Eye (tissue), 1 donor: ENCODE measurements around the gene NOBOX.
"Not testable (repeated sequence)": the region's sequence is repeated elsewhere in the genome, so short reads cannot be mapped to it uniquely, and the experiment has no call there.

Source experiments
- DNase-seq: peaks from one replicate; pipeline ENCODE4 v3.0.0-alpha.2; 2015

NOBOX gene

DNA sequence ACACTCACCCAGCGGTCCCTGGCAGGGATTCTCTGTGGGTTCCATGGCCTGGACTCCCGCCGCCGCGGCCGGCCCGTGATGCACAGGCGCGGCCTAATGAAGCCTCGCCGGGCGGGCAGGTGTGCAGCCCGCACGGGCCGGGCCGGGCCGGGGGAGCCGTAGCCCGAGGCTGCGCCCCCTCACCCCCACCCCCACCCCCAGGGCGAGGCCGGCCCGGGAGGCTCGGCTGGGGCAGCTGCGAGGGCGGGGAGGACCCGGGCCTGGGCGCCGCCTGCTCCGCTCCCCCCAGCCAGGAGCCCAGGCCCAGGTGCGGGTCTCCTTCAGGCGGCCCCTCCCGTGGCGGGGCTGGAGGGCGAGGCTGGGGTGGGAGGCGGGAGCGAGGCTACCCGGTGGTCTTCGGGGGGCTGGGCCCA lies at the start of gene NOBOX:
Gene NOBOX (minus strand): TSS at position 45 of the 413 bp plus-strand sequence.
- no peak for DNase-seq

GRCh38 chr7:144452064-144452463 lies 48.6 kb upstream of the NOBOX start:
- DNase-seq = peak; percentile 22

- DNase-seq = no peak
These were observed 42.1 kb upstream of the NOBOX start for GRCh38 chr7:144445590-144445989.

- DNase-seq = no peak
These were observed 36.3 kb upstream of the NOBOX start for GRCh38 chr7:144439717-144440205.

DNA sequence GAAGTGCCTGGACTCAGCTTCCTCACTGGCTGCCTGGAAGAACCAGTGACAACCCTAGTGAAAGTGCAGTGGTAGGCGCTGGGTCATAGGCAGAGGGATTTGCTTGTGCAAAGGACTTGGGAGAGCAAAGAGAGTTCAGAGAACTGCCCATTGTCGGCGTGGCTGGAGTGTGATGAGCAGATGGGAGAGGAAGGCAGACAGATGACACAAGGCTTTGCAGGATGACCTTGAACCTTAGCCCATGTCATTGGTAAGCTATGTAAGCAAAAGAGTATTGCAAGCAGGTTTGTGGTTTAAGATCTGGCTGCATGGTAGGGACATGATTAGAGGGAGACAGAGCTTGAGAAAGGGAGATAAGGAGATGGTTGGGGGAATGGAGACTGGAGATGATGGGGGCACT lies 35.3 kb upstream of the NOBOX start:
- no peak for DNase-seq

DNA sequence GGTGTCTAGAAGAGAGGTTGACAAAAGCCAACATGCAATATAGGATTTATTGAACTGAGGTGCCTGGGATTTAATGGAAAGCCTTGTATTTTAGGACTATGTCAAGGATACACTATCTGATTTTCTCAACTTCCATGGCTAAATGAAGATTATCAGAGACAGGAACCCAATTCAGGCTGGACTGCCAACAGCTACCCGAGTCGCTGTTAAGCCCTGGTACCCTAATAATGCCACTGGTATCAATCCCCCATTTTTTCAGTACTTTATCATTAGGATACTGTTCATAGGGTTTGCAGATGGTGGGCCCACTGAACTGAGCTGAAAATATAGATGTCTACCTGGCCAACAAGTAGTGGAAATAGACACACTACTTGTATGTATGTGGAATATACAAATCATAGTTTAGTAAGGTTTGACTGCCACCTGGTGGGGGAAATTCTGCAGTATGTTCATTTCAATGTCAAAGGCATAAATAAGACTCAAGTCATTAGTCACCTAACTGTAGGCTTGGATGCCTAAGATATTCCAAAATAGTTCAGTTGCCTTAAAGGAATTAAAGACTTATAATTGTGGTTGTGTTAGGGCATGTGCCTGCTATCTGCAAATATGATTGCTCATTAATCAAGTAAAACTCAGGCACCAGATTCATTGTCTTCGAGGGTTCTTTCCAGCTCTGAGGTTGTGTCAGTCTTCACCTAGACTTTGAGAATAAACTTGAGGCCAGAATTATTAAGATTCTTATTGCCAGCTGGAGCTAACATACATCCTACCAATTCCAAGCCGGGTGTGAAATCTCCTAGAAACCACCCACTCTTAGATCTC lies 34.1 kb upstream of the NOBOX start:
- DNase-seq = peak; percentile 89

DNA sequence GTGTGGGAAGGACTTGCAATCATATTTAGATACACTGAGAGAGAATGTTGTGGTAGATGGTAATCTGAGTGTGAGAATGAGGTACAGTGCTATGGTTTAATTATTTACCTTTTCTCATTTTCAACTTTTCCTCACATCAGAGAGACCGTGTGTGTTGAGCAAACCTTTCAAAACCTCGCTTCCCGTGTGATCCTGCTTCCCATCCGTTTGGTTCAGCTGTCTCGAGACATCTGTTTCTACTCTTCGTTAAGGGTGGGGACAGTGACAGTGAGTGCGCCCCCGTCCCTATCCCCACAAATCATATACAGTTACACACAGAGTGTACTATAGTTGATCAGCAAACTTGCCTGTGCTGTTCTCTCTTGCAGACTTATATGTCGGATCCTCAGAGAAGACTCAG lies 33.0 kb upstream of the NOBOX start:
- DNase-seq = no peak

DNA sequence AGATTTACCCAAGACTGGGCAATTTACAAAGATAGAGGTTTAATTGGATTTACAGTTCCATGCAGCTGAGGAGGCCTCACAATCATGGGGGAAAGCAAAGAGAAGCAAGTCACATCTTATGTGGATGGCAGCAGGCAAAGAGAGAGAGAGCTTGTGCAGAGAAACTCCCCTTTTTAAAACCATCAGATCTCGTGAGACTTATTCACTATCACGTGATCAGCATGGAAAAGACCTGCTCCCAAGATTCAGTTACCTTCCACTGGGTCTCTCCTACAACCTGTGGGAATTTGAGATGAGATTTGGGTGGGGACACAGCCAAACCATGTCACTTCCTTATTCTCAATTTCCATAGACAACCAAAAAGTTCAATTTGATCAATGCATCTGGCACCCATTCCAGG lies 24.9 kb upstream of the NOBOX start:
- no peak for DNase-seq

DNA sequence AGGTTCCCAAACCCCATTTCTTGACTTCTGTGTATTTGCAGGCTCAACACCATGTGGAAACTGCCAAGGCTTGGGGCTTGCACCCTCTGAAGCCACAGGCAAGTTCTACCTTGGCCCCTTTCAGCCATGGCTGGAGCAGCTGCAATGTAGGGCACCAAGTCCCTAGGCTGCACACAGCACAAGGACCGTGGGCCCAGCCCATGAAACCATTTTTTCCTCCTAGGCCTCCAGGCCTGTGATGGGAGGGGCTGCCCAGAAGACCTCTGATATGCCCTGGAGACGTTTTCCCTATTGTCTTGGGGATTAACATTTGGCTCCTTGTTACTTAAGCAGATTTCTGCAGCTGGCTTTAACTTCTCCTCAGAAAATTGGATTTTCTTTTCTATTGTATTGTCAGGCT lies 24.0 kb upstream of the NOBOX start:
- DNase-seq = not testable (repeated sequence)

DNA sequence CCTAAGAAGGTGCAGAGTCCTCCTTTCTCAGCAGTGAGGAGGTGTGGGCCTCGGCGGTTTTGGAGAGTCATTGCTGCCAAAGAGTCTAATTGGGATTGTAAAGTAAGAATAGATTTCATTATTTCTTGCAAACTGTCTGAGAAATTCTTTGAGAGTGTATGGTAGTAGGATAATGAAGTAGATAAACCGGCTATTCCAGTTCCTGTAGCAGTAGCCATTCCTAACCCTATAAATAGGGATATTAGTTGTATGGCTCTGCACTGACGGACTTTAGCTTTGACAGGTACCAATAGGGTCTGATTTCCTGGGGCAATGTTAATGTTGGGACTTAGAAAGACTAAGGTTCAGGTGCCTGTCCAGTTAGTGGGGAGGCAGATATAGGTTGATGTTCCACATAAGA lies 15.4 kb upstream of the NOBOX start:
- not testable (repeated sequence) for DNase-seq

DNA sequence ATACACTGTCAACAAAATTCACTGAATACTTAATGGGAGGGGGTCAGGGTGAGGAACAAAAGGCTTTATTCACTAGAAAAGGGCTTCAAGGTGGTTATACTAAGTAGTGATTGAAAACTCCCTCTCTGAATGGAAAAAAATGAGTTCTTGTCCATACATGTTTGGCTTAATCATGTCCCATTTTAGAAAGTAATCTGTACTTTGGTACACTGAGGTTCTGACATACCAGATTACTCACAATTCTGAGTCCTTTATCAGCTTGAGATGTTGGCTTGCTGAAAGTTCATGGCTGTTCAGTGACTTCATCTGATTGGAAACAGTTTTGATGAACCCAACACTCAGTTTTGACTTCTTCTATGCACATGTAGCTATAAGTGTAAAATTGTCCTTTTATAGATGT lies 12.8 kb upstream of the NOBOX start:
- no peak for DNase-seq

DNA sequence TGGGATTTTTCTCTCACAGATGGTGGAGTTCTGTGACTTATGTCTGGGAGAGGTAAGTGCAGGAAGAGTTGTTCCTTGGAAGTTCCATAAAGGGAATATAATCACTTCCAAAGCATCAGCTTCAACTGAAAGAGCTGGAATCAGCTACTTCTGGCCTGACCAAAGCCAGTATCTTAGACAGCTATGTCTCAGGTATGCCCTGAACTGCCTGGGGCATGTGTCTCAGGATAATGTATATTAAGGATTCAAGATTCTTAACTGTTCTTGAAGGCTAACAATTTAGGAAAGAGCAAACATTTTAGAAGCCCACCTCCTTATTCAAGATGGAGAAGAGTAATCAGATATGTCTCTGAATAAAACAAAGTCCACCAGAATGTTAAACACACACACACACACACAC lies 12.4 kb upstream of the NOBOX start:
- no peak for DNase-seq

GRCh38 chr7:144414815-144415214 lies 11.3 kb upstream of the NOBOX start:
- no peak for DNase-seq

- DNase-seq = no peak
These were observed 6.9 kb upstream of the NOBOX start for GRCh38 chr7:144410441-144410840.

GRCh38 chr7:144408121-144408520 lies 4.6 kb upstream of the NOBOX start:
- DNase-seq = no peak

DNA sequence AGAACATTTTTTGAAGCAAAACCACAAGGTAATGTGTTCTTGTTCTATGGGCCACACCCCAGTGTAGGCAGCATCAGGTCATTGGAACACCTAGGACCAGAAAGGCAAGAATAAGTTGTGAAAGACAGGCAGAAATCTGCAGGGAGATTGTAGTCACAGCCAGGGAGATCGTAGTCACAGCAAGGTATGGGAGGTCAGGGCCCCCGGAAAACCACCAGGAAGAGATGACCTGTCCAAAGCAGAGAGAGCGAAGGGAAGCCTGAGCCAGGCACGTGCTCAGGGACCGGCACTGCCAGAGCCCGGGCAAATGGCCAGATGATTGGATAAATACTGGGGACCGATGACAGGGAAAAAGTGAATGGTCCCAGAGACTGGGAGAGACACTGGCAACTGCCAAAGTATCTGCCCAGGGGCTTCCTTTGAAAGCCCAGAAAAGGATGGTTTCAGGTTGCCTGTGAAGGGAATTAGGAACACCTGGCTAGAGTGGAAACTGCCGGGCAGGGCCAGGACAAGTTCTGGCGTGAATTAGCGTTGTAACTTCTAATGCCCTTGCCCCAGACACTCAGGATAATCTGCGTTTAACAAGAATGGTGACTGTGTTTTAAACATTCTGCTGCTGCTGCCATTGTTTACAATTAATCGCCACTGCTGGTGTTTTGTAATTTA lies 3.9 kb upstream of the NOBOX start:
- DNase-seq = peak; percentile 4

- DNase-seq = no peak
These were observed 1.5 kb upstream of the NOBOX start for GRCh38 chr7:144404946-144405345.

- no peak for DNase-seq
These were observed 391 bp downstream of the NOBOX start for GRCh38 chr7:144403102-144403501.

DNA sequence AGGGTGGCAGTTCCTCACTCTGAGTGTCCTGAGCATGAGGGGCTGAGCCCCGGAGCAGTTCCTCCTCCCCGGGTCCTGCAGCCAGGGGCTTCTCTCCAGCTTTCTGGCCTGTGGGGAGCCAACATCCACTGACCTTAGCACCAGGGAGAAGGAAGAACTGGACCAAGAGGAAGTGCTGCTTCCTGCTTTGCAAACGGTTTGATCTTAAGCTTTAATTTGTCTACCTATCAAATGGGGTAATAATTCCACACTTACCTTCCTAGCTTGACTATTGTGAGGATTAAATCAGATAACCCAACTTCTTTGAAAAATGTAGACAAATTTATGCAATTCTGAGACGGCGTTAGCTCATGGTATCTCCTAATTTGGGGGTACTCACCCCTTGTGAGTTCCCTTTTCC lies 2.0 kb downstream of the NOBOX start:
- no peak for DNase-seq

DNA sequence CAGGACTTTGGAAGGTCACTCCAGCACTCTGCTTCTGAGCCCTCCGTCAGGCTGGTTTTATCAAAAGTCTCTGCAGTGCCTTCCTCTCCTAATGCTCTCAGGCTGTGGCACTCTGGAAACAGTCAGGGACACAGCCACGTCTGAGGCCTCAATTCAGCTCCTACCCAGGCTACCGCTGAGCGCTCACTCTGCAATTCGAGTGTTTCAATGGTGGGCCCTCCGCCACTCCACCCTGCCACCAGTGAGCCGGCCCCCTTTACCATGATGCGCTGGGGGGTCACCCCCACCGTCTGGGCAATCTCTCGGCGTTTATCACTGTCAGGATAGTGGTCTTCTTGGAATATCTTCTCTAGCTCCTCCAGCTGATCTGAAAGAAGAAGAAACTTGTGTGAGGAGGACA lies 3.5 kb downstream of the NOBOX start:
- no peak for DNase-seq

- no peak for DNase-seq
These were observed 4.6 kb downstream of the NOBOX start for GRCh38 chr7:144398911-144399310.

DNA sequence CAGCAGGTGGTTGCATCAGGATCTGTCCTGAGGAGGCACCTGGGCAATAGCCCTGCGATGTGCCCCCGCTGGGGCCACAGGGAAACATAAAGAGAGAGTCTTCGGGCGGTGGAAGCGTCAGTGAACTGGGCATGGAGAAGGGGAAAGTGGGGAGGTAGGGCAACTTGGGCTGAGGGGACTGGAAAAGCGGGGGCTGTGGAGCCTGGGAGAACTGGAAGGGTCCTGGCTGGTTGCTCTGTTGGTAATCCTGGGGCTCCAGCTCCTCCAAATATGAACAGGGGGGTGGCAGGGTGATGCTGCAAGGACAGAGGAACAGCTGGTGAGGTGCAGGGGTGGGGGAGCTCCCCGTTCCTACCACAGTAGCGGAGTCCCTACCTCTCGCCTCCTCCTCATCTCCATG lies 5.2 kb downstream of the NOBOX start:
- DNase-seq = no peak

DNA sequence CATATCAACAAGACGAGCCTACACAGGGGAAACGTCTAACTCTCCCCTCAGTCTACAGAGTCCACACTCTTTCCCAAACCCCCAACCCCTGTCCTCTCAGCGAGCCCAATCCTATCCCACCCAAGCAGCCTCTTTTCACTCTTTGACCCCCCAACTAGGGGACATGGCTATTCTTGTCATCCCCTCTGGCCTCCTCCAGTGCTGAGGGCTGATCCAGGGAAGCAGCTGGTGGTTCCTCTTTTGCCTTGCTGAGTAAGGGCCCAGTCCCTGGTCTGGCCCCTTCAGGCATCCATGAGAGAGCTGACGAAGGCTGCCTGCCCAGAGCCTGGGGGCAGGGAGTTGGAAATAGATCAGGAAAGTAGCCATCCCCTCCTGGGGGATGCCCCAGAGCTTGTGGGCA lies 6.4 kb downstream of the NOBOX start:
- no peak for DNase-seq

- peak; percentile 82 for DNase-seq
These were observed 11.7 kb downstream of the NOBOX start for GRCh38 chr7:144391823-144392255.
